Raji (cell line): ENCODE data around the gene CCDC197.

Experiments
- POLR2A ChIP-seq: IDR thresholded peaks from 2 replicates; pipeline ENCODE4 v1.6.1; 2011; ENCODE audit warnings: low read depth, low read length, control low read depth; ENCODE audit not compliant: insufficient read depth

Gene CCDC197

DNA sequence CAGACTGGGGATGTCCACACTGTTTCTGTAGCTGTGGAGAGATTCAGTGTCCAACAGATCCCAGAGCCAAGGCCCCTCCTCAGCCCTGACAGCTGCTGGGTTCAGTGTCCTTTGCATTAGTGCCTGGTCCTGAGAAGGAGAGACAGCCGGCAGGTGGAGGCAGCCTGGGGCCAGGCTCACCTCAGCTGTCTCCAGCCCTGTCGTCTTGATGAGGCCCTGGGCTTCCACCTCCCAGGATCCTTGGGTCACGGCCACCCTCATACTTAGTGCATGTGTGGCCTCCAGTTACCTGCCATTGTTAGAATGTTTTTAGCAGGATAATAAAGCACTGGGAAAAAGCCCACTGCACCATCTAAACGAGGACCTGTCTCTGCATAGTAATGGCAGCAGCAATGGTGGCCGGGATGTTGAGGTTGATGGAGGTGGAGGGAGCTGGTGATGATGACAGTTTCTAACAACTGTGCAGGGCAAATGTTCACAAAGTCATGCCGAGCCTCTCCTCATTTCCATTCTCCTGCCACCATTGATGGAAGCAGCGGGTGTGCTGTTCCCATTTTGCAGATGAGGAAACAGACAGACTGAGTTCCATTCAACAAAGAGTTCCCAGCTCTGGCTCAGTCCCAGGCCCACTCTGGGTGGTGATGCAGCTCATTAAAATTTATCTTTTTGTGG lies 38.4 kb upstream of the CCDC197 start:
- no peak for TF ChIP-seq POLR2A

DNA sequence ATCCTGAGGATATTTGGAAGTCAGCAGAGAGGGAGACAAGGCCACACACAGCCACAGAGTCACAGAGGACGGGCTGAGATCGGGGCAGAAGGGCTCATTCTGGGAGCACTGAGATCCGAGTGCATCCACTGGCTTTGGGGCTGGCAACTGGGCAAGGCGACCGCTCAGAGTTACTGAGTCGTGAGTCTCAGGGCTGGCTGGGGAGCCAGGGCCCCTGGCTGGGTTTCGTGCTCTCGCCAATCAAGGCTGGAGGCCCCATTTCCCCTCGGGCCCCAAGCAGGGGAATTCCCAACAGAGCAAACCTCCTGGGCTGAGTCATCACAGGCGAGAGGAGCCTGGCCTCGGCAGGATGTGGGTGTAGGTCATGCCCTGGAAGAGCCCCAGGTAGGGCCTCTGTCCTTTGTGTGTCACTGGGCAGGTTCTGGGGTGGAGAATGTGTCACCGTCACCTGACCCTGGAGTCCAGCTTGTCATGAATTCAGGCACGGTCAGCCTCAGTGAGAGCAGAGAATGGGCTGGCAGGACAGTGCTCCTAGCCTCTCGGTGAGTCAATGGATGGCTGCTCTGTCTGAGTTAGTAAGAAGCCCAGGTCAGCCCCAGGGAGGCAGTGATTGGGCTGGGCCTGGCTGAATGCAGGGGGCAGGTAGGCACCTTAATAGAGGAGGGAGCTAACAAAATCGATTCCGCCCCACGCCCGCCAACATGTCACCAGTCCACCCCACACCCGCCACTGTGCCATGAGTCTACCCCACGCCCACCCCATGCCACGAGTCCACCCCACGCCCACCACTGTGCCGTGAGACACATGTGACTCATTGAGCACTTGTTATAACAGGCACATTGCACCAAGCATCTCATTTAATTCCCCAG lies 37.6 kb upstream of the CCDC197 start:
- TF ChIP-seq POLR2A: 0 out of 2 replicates have a peak, but pooled peaks have one; percentile 8

DNA sequence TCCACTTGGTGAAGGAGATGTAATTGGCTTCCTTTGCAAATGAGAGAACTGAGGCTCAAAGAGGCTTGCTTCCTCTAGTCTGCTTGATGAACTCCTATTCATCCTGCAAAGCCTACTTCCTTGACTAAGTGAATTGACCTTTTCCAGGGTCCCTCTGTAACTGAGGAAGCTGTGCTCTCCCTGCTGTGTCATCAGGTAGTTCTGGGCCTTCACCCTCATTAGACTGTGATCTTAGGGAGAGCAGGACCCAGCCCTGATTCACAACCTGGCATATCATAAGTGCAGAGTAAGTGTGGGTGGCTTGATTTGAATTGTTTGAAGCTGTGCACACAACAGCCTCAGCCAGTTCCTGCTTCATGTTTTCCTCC lies 37.0 kb upstream of the CCDC197 start:
- TF ChIP-seq POLR2A: peak; percentile 35; the same call in 1 of the 2 replicates

DNA sequence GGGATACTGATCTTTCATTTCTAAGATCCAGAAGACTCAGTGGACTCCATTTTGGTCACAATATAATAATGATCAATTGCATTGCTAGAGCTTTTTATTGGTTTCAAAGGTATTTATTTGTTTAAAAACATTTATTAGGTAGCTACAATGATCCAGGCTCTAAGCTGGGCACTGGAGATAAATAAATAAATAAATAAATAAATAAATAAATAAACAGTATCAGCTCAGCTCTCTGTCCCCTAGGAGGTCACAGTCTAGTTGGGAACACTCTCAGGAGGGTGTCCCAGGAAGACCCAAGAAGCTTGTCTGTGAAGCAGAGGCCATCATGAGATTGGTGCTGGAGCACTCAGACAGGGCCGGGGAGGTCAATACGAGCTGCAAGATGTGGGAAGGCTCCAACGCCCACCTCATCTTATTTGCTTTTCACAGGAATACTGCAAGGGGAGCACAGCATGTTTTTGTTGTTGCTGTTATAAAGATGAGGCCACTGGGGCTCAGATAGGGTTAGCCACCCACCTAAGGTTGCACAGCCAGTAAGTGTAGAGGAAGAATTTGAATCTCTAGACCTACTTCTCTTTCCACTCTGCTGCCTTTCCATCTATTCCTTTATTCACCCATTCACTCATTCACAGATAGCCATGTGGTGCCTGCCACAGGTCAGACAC lies 36.2 kb upstream of the CCDC197 start:
- TF ChIP-seq POLR2A: no peak

DNA sequence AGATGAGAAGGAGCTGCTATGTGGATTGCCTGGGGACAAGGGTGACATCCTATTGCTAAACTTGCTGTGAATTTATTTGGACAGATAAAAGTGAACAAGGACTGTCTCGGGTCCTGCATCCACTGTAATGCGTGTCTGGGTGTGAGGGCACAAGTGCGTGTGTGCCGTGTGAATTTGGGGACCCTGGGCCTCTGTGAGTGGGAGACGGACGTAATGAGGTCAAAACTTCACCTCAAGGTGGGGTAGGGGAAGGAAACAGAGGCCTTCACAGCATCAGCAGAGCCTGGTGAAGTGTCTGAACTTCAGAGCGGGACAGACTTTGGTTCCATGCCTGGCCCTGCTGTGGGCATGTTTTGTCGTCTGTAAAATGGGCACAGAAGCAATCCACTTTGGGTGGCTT lies 35.5 kb upstream of the CCDC197 start:
- TF ChIP-seq POLR2A: no peak

DNA sequence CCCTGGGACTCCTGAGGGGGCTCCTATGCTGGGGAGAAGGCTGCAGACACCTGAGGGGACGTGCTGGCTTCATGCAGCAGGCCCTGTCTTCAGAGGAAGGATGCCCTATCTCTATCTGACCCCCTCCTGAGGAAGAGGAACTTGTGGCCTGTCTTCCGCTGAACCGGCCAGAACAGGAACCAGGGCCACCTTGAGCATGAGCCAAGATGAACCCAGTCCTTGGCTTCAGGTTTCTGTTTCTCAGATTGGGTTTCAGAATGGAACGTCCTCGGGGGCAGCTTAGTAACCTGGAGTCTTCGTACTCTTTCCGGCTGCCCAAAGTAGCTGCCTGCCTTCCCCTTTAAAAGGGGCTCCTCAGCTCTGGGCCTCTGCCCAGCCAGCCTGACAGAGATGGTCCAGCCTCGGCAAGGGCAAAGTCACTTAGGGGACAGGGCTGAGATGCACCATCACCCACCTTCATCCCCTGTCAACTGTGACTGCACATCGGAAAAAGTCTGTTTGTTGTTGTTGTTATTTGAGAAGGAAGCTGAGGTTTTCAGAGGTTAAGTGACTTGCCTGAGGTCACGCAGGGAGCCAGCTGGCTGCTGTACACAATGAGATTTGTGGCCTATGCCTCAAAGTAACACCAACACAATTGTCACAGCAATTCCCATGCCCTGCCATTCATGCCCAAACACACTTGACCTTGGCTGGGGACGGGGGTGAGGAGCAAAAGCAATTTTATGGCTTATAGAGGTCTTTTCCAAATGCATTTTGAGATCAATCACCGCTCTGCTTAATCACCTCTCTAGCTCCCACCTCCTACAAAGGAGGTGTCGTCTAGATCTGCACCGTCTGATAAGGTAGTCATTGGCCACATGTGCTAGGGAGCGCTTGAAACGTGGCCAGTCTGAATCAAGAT lies 34.1 kb upstream of the CCDC197 start:
- TF ChIP-seq POLR2A: no peak

DNA sequence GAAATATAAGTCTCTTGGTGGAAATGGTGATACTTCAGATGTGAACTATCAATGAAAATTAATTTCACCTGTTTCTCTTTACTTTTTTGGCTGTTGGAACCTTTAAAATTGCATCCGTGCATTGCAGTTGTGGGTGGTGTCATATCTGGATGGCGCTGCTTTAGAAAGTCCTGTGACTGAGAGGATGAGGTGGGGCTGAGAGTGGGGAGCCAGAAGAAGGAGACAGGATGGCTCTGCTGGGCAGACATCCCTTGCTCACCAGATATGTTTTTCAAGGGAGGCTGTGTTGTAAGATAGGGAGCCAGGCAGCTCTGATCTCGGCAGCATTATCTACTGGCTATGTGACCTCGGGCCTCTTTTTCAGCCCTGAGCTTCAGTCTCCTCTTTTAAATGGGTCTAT lies 33.4 kb upstream of the CCDC197 start:
- no peak for TF ChIP-seq POLR2A

DNA sequence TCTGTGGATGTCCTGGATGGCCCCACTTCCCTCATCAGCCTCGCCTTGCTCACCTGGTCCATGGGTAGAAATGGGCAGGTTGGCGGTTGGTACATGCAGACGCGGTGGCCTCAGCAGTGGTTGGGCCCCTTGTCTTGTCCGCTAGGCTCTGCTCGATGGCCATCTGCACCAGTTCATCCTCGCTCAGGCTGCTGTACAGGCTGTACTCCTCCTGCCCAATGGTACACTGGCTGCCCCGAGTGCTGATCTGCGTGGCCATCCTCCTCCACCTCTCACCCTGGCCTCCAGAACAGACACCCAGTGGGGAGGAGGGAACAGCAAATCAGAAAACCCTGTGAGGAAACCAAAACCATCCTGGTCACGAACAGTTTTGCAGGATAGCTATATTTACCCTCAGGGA lies 32.8 kb upstream of the CCDC197 start:
- TF ChIP-seq POLR2A: no peak

DNA sequence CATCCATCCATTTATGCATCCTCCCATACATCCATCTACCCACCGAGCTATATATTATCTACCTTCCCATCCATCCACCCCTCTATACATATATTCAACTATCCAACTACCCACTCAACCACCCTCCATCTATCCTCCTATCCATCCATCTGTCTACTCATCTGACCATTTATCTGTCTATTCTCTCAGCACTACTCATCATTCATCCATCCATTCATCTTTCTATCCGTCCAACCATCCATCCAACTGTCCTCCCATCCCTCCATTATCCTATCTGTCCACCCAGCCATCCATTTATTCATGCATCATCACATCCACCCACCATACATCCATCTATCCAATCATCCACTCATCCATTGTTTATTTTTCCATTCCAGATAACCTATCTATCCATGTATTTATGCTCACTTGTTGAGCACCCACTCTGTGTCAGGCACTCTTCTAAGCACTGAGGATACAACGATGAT lies 32.2 kb upstream of the CCDC197 start:
- no peak for TF ChIP-seq POLR2A

DNA sequence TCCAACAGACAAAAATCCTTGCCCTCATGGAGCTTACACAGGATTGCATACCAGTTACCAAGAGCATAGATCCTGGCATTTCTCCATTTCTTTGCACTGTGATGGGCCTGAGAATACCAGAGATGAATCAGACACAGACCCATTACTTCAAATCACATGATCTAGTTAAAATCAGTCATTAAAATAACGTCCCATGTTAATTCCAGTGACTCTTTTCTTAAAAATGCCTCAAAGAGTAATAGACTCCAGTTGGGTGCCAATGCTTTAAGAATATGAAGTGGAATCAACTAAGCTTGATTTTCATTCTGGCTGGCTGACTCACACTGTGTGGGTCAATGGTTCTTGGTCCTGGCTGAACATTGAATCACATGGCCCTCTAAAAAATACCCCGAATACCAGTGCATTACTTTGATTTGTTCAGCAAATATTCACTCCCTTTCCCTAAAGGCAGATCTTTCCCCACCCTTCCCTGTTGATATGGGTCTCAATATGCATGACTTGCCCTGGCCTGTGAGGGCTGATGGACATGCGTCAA lies 31.7 kb upstream of the CCDC197 start:
- no peak for TF ChIP-seq POLR2A

DNA sequence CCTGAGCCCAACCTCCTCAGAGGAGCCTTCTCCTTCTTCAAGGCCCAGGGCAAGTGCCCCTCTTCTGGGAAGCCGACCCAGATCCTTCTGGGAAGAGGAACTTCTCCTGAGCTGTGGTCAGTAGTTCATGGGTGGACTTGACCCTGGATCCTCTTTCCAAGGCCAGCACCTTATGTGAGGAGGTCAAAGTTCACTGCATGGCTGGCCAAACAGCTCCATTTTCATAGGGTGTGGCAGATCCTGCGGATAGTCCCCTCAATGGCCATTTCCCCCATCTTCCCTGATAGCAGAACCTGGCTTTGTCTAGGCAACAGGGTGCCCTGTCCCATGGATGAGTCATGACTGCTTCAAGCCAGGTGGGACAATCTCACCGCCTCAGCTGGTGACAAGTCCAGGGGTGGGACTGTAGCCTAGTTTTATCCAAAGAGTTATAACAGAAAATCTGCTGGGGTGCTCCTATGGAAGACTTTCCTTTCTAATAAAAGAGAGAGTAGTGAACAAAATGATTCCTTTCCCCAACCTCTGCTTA lies 31.1 kb upstream of the CCDC197 start:
- no peak for TF ChIP-seq POLR2A

DNA sequence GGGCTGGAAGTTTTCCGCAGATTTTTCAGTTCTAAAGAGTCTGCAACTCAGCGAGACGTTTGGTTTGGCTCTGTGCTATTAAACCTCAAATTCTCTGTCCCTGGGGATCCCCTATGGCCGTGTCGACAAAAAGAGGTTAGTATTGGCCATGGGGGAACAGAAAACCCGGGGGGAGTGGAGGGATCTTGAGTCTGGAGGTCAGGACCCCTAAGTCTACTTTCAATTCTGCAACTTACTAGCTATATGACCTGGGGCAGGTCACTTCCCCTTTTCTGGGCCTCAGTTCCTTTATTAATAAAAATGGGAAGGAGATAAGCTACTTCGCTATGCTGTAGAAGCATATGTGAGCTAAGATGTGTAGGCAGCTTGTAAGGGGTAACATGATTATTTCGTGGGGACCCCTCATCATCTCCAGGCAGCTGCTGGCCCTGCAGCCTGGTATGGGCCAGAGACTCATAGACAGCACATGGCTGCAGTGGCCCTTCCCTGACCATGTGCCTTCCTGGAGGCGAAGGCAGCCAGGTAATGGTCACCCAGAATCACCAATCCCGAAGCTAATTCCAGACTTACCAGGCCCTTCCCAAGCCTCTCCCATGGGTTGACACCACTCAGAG lies 29.4 kb upstream of the CCDC197 start:
- no peak for TF ChIP-seq POLR2A

DNA sequence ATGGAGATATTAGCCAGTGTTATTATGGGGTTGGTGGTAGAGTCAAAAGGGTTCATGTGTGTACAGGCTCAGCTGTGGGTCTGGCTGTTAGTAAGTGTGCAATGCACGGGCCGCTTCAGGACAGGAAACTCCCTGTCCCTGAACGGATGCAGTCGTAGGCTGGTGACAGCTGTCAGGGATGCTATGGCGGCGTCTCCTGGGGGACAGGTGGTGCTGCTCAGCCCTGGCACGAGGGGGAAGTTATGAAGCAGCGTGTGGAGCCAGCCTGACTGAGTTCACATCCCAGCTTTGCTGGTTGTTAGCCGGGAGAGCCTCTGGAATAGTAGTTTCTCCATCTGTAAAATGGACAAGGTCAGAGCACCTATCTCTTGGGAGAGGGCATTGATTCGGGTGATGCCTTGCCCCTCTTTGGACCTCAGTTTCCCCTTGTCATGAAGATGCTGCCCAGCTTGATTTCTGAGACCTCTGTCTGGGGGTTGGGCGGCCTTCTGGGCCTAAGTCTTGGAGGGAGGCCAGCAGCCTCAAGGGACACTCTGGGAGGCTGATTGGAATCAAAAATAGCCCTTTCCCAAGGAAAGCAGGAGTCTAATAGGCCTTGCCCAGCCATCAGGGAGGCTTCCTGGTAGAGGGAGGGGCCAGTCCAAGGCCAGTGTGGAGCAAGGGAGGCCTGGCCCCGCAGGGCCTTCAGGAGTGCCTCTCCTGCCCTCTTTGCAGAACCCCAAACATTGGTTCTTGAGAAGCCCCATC lies 27.8 kb upstream of the CCDC197 start:
- no peak for TF ChIP-seq POLR2A
